Measurements from ENCODE around the gene PRSS21. TPM values are rescaled to one million over a fixed set of nuclear protein-coding genes. Genes with fewer than 3 reads are reported as not detected.
A peak's percentile ranks its signal among the peaks of the same experiment; 100 is the strongest.

Gene PRSS21
- 1 to 10 TPM; 5.2 to 6.0 TPM for total RNA-seq

GRCh38 chr16:2816751-2817339 is at the start of gene PRSS21:
Gene PRSS21 (plus strand): TSS chr16:2817237. CDS start chr16:2817269, 32 bp downstream.
- Mint-ChIP-seq H3K27me3 (ENCODE audit: low read depth) (no peaks in the 10 kb centered on the region), H3K4me1 (ENCODE audit: low read depth) (peaks cover 3% of the 10 kb centered on the region), H3K9me3 (ENCODE audit: insufficient read depth) (no peaks in the 10 kb centered on the region), H3K27ac (peak within 1 kb of the TSS; percentile 25), H3K4me3 (peak within 1 kb of the TSS; percentile 18), H3K36me3 (ENCODE audit: low read depth) (no peaks in the 10 kb centered on the region)
- DNase-seq (peak; percentile 38), ATAC-seq (peak; percentile 66)
- CTCF ChIA-PET = interaction anchor here (1.0 kb wide), 1 partner anchor 51 kb away, joined by 3 read pairs; no protein-coding TSS in a partner anchor
- POLR2A ChIA-PET = no interaction called here

- Mint-ChIP-seq H3K4me3 (no peak overlapping the region), H3K27me3 (ENCODE audit: low read depth) (no peaks in the 10 kb centered on the region), H3K9me3 (ENCODE audit: insufficient read depth) (no peaks in the 10 kb centered on the region), H3K4me1 (ENCODE audit: low read depth) (no peaks in the 10 kb centered on the region), H3K27ac (no peak overlapping the region), H3K36me3 (ENCODE audit: low read depth) (peaks cover 87% of the 10 kb centered on the region)
- POLR2A ChIA-PET = interaction anchor here (1.0 to 1.6 kb wide), 2 partner anchors 9 to 14 kb away, joined by 3 to 4 read pairs; no protein-coding TSS in a partner anchor
- ATAC-seq (no peak), DNase-seq (no peak)
- CTCF ChIA-PET = no interaction called here
These were observed 49.1 kb upstream of the PRSS21 start for GRCh38 chr16:2767891-2768290.

GRCh38 chr16:2768403-2769089 is 48.5 kb upstream of the PRSS21 start:
- Mint-ChIP-seq H3K4me1 (ENCODE audit: low read depth) (peaks cover under 1% of the 10 kb centered on the region), H3K27me3 (ENCODE audit: low read depth) (no peaks in the 10 kb centered on the region), H3K4me3 (no peak overlapping the region), H3K9me3 (ENCODE audit: insufficient read depth) (no peaks in the 10 kb centered on the region), H3K36me3 (ENCODE audit: low read depth) (peaks cover 87% of the 10 kb centered on the region), H3K27ac (no peak overlapping the region)
- ChIA-PET CTCF (no interaction called here), POLR2A (interaction anchor here (1.0 to 1.6 kb wide), 2 partner anchors 14 to 248 kb away, joined by 4 read pairs; partner anchors contain the start of gene AMDHD2)
- ATAC-seq (no peak), DNase-seq (no peak)

- DNase-seq (no peak), ATAC-seq (no peak)
- H3K9me3 Mint-ChIP-seq (ENCODE audit: insufficient read depth) = no peaks in the 10 kb centered on the region
- ChIA-PET CTCF (no interaction called here), POLR2A (interaction anchor here (1.0 kb wide), 1 partner anchor 249 kb away, joined by 4 read pairs; the partner anchor contains the start of gene AMDHD2)
- peaks cover 3% of the 10 kb centered on the region for H3K4me1 Mint-ChIP-seq (ENCODE audit: low read depth)
- H3K27me3 Mint-ChIP-seq (ENCODE audit: low read depth) = no peaks in the 10 kb centered on the region
- H3K27ac Mint-ChIP-seq = peak overlapping the region; percentile 30
- no peak overlapping the region for H3K4me3 Mint-ChIP-seq
- H3K36me3 Mint-ChIP-seq (ENCODE audit: low read depth) = peaks cover 84% of the 10 kb centered on the region
These were observed 47.9 kb upstream of the PRSS21 start for GRCh38 chr16:2769100-2769529.

- peaks cover 79% of the 10 kb centered on the region for H3K36me3 Mint-ChIP-seq (ENCODE audit: low read depth)
- ATAC-seq = no peak
- H3K9me3 Mint-ChIP-seq (ENCODE audit: insufficient read depth) = no peaks in the 10 kb centered on the region
These were observed 47.4 kb upstream of the PRSS21 start for GRCh38 chr16:2769675-2770056.

GRCh38 chr16:2770057-2770951 is 46.7 kb upstream of the PRSS21 start:
- DNase-seq (peak; percentile 40), ATAC-seq (peak; percentile 16)
- peaks cover 72% of the 10 kb centered on the region for H3K36me3 Mint-ChIP-seq (ENCODE audit: low read depth)
- no peak overlapping the region for H3K4me3 Mint-ChIP-seq
- CTCF ChIA-PET = no interaction called here
- POLR2A ChIA-PET = no interaction called here
- no peak overlapping the region for H3K27ac Mint-ChIP-seq
- no peaks in the 10 kb centered on the region for H3K9me3 Mint-ChIP-seq (ENCODE audit: insufficient read depth)
- H3K27me3 Mint-ChIP-seq (ENCODE audit: low read depth) = no peaks in the 10 kb centered on the region
- peaks cover 8% of the 10 kb centered on the region for H3K4me1 Mint-ChIP-seq (ENCODE audit: low read depth)

More at GRCh38 chr16:2769675-2770056, 47.4 kb upstream of the PRSS21 start:
- Mint-ChIP-seq H3K27ac (no peak overlapping the region), H3K4me1 (ENCODE audit: low read depth) (peaks cover 6% of the 10 kb centered on the region), H3K27me3 (ENCODE audit: low read depth) (no peaks in the 10 kb centered on the region), H3K4me3 (no peak overlapping the region)
- ChIA-PET POLR2A (interaction anchor here (1.0 kb wide), 1 partner anchor 250 kb away, joined by 4 read pairs; the partner anchor contains the start of gene AMDHD2), CTCF (no interaction called here)
- no peak for DNase-seq

GRCh38 chr16:2771496-2772402 is 45.3 kb upstream of the PRSS21 start:
- Mint-ChIP-seq H3K27me3 (ENCODE audit: low read depth) (no peaks in the 10 kb centered on the region), H3K9me3 (ENCODE audit: insufficient read depth) (no peaks in the 10 kb centered on the region), H3K4me1 (ENCODE audit: low read depth) (peaks cover 21% of the 10 kb centered on the region), H3K4me3 (no peak overlapping the region), H3K36me3 (ENCODE audit: low read depth) (peaks cover 58% of the 10 kb centered on the region), H3K27ac (peak overlapping the region; percentile 15)
- CTCF ChIA-PET = no interaction called here
- POLR2A ChIA-PET = interaction anchor here (8.4 kb wide), 1 partner anchor 20 kb away, joined by 60 read pairs; the partner anchor contains the start of gene SRRM2
- no peak for ATAC-seq
- DNase-seq = no peak

GRCh38 chr16:2773188-2773968 is 43.7 kb upstream of the PRSS21 start:
- ChIA-PET POLR2A (interaction anchor here (8.4 kb wide), 1 partner anchor 21 kb away, joined by 60 read pairs; the partner anchor contains the start of gene SRRM2), CTCF (no interaction called here)
- Mint-ChIP-seq H3K4me3 (no peak overlapping the region), H3K36me3 (ENCODE audit: low read depth) (peaks cover 52% of the 10 kb centered on the region), H3K27me3 (ENCODE audit: low read depth) (no peaks in the 10 kb centered on the region), H3K4me1 (ENCODE audit: low read depth) (peaks cover 25% of the 10 kb centered on the region), H3K9me3 (ENCODE audit: insufficient read depth) (no peaks in the 10 kb centered on the region), H3K27ac (peak overlapping the region; percentile 4)
- DNase-seq (no peak), ATAC-seq (no peak)

GRCh38 chr16:2774161-2774891 is 42.7 kb upstream of the PRSS21 start:
- peaks cover 32% of the 10 kb centered on the region for H3K4me1 Mint-ChIP-seq (ENCODE audit: low read depth)
- H3K27ac Mint-ChIP-seq = no peak overlapping the region
- POLR2A ChIA-PET = interaction anchor here (8.4 kb wide), 1 partner anchor 22 kb away, joined by 60 read pairs; the partner anchor contains the start of gene SRRM2

More at GRCh38 chr16:2774161-2774891, 42.7 kb upstream of the PRSS21 start:
- Mint-ChIP-seq H3K4me3 (no peak overlapping the region), H3K27me3 (ENCODE audit: low read depth) (no peaks in the 10 kb centered on the region), H3K9me3 (ENCODE audit: insufficient read depth) (no peaks in the 10 kb centered on the region), H3K36me3 (ENCODE audit: low read depth) (peaks cover 43% of the 10 kb centered on the region)
- DNase-seq (no peak), ATAC-seq (no peak)
- CTCF ChIA-PET = interaction anchor here (1.5 kb wide), 1 partner anchor 21 kb away, joined by 4 read pairs; no protein-coding TSS in a partner anchor
